ENCODE results near the gene CCDC40. TPM values are rescaled to one million over a fixed set of nuclear protein-coding genes. Genes with fewer than 3 reads are reported as not detected.

The CCDC40 gene
- total and polyA plus RNA-seq, 2 donors from 2014 or later = 5.1 to 22.6 TPM

GRCh38 chr17:80034791-80035686 lies 1.4 kb upstream of the CCDC40 start:
- intact Hi-C loops (cut with DNase I) = no loop called here
- no peak for TF ChIP-seq CTCF (IDR thresholded peaks at IDR 0.05; ENCODE audit: borderline replicate concordance, extremely low read depth, insufficient read depth)
- H3K4me3 ChIP-seq (ENCODE audit: low read length in 3 of 3) = peak overlapping the region; percentile 62 to 74 (median 63)
- no peaks in the 10 kb centered on the region for H3K36me3 ChIP-seq (ENCODE audit: control insufficient read depth in 2 of 3, insufficient read depth in 3 of 3, low read length in 3 of 3)
- H3K9me3 ChIP-seq (ENCODE audit: control insufficient read depth in 2 of 3, insufficient read depth in 1 of 3, low read length in 3 of 3) = no peaks in the 10 kb centered on the region
- H3K27ac ChIP-seq (ENCODE audit: low read depth in 2 of 2, low read length in 2 of 2) = peak overlapping the region; percentile 83 to 86
- H3K27me3 ChIP-seq (ENCODE audit: control insufficient read depth, insufficient read depth, low read length) = no peaks in the 10 kb centered on the region
- DNase-seq (peak in 4 of 5 donors; percentile 54 to 78 (median 66)), FAIRE-seq (no peak)
- H3K9ac ChIP-seq (ENCODE audit: low read length in 3 of 3) = peak overlapping the region; percentile 26 to 84 (median 44)
- H3K4me1 ChIP-seq (ENCODE audit: control insufficient read depth in 2 of 3, insufficient read depth in 2 of 3, low read depth in 1 of 3, low read length in 3 of 3) = peaks cover 0 to 20% (median 12%) of the 10 kb centered on the region in 3 donors

- no peaks in the 10 kb centered on the region for H3K27me3 ChIP-seq (ENCODE audit: control insufficient read depth, insufficient read depth, low read length)
- peak within 1 kb of the TSS; percentile 56 to 87 (median 60) for H3K9ac ChIP-seq (ENCODE audit: low read length in 3 of 3)
- H3K27ac ChIP-seq (ENCODE audit: low read depth in 2 of 2, low read length in 2 of 2) = peak within 1 kb of the TSS; percentile 91 to 92
- DNase-seq = peak in 1 of 5 donors; percentile 82
- no peak for FAIRE-seq
- peaks cover 0 to 14% (median 6%) of the 10 kb centered on the region in 3 donors for H3K4me1 ChIP-seq (ENCODE audit: control insufficient read depth in 2 of 3, insufficient read depth in 2 of 3, low read depth in 1 of 3, low read length in 3 of 3)
- no peaks in the 10 kb centered on the region for H3K36me3 ChIP-seq (ENCODE audit: control insufficient read depth in 2 of 3, insufficient read depth in 3 of 3, low read length in 3 of 3)
- no peaks in the 10 kb centered on the region for H3K9me3 ChIP-seq (ENCODE audit: control insufficient read depth in 2 of 3, insufficient read depth in 1 of 3, low read length in 3 of 3)
- TF ChIP-seq CTCF (IDR thresholded peaks at IDR 0.05; ENCODE audit: borderline replicate concordance, extremely low read depth, insufficient read depth) = no peak
- peak within 1 kb of the TSS; percentile 71 to 82 (median 80) for H3K4me3 ChIP-seq (ENCODE audit: low read length in 3 of 3)
- intact Hi-C loops (cut with DNase I) = no loop called here
Observed at GRCh38 chr17:80035687-80035936, 830 bp upstream of the CCDC40 start, which contains the start of gene TBC1D16. Gene TBC1D16 (minus strand): TSS chr17:80035872. CDS start chr17:80013547, 22,325 bp downstream.

- FAIRE-seq = no peak
- Histone ChIP-seq H3K27me3 (ENCODE audit: control insufficient read depth, insufficient read depth, low read length) (no peaks in the 10 kb centered on the region), H3K4me3 (ENCODE audit: low read length in 3 of 3) (peak overlapping the region; percentile 71 to 82 (median 80)), H3K27ac (ENCODE audit: low read depth in 2 of 2, low read length in 2 of 2) (peak overlapping the region; percentile 8 to 66), H3K9me3 (ENCODE audit: control insufficient read depth in 2 of 3, insufficient read depth in 1 of 3, low read length in 3 of 3) (no peaks in the 10 kb centered on the region), H3K4me1 (ENCODE audit: control insufficient read depth in 2 of 3, insufficient read depth in 2 of 3, low read depth in 1 of 3, low read length in 3 of 3) (peaks cover 0 to 6% (median 0%) of the 10 kb centered on the region in 3 donors), H3K9ac (ENCODE audit: low read length in 3 of 3) (peak overlapping the region; percentile 33 to 87 (median 60)), H3K36me3 (ENCODE audit: control insufficient read depth in 2 of 3, insufficient read depth in 3 of 3, low read length in 3 of 3) (no peaks in the 10 kb centered on the region)
- intact Hi-C loops (cut with DNase I) = no loop called here
- peak in 4 of 5 donors; percentile 84 to 91 (median 90) for DNase-seq
- no peak for TF ChIP-seq CTCF (IDR thresholded peaks at IDR 0.05; ENCODE audit: borderline replicate concordance, extremely low read depth, insufficient read depth)
Observed at GRCh38 chr17:80036715-80037477, 454 bp downstream of the CCDC40 start.

Measured in kidney (tissue), 14 donors.